IPS DF 4.7 (cell line): ENCODE measurements around the gene UVSSA.

Source experiments
- DNase-seq: peaks from one replicate; pipeline ENCODE4 v3.0.0-alpha.2; 2013; ENCODE audit warnings: low spot score; ENCODE audit errors: extremely low read depth

Gene UVSSA

DNA sequence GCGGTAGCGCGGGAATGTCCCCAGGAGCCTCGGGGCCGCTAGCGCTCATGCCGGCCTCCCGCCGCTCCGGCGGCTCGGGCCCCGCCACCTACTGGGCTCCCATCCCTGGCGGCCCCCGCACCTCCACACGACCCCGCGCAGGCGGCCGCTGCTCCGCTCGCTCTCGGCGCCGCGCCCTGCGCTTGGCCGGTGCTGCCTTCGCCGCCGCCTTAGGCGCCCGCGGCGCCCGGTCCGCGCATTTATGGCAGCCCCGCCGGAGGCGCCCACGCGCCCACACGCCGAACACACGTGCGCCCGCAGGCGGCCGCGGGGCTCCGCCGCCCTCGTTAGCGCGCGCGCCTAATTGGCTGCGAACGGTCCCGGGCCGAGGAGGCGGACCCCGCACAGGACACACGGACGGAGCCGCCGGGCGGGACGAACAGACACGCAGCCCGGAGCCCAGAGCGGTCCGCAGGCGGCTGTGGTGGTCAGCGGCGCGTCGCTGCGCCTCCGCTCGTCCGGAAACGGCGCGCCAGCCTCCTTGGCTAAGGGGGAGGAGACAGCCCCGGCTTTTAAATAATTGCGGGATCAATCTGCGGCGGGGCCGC is 59.5 kb downstream of the UVSSA start, which contains the start of gene NKX1-1:
NKX1-1 (minus strand) TSS at position 49 of the 587 bp plus-strand sequence; CDS start at position 49, 0 bp downstream.
- DNase-seq = no peak

DNA sequence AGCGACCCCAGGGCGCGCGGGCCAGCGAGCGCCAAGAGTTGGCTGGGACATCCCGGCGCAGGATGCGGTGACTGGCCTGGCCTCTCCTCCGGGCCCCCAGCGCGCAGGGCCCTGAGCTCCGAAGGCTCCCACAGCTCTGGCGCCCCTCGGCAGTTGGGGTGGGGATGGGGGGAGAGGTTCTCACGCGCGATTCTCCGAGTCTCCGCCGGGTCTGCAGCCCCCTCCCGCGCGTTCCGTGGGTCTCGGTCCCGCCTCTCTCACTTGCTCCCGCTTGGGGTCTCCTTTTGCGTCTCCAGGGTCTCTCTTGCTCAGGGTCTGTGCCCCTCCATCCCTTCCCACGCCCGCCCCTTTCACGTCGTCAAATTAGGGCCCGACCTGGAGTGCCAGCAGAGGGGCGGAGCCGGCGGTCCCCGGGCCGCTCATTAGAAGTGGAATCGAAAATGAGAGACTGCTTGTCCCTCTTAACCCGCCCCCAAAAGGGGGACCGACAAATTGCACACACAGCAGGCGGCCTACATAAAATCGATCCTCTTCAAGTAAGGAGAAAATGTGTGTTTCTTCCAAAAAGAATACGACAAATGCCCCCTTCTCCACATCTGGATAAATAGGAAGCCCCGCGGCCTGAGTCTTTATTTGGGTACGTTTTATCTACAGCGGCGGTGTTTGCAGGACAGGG is 60.1 kb downstream of the UVSSA start:
- DNase-seq = no peak

DNA sequence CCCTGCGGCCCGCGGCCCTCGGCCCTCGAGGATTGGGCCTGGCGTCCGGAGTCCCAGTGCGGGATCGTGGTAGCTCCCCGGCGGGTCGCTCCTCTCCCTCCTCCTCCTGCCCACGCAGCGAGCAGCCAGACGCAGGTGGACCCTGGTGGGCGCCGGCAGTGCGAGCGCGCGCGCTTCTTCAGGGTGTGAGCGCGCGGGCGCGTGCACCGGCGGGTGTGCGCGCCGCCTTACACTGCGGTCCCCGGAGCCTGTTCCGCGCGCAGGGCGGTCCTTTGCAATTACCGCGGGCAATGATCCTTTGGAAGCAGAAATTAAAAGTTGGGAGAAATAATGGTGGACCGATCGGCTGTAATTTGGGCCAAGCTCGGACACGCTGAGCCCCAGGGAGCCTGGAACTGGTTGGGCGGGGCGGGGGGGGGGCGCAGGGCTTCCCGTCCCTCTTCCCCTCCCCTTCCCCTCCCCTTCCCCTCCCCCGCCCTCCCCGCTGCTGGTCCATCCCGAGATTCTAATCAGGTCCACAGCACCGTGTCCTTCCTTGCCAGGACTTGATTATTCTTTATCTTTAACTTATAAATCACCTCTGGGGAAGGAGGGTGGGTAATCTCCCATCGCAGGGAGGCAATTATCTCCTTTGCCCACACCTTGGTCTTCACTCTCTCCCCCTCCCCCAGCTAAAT is 60.8 kb downstream of the UVSSA start:
- no peak for DNase-seq

DNA sequence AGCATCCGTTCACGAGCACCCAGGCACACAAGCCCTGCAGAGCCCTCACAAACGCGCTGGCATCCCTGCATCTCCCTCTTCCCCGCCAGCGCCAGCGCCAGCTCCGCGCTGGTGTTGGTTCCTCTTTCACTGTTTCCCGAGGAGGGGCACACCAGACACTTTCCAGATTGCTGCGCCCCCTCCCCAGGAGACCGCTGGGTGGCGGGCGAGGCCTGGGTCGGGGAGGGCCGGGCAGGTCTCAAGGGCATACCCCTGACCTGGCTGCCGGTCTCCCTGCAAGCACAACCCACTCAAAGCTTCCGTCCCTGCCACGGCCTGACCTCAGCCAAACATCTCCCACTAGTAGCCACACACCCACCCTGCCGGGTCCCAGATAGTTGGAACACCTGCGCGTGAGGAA is 61.4 kb downstream of the UVSSA start:
- DNase-seq = no peak

DNA sequence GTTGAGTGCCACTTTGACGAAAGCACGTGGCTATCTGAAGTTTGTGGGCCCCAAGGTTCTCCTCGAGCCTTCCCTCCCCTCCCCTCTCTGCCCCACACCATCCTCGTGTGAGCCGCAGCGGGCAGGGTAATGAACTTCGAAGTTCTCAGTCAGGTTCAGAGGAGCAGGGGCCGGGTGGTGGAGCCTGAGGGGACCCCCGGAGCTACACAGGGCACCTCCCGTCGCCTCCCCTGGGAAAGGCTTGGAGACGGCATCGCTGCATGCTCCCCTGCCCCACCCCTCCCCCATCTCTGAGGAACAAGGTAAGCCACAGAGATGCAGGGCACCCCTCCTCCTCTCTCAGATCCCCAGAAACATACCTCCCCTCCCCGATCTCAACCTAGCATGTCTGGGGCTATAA is 62.1 kb downstream of the UVSSA start:
- DNase-seq = no peak

DNA sequence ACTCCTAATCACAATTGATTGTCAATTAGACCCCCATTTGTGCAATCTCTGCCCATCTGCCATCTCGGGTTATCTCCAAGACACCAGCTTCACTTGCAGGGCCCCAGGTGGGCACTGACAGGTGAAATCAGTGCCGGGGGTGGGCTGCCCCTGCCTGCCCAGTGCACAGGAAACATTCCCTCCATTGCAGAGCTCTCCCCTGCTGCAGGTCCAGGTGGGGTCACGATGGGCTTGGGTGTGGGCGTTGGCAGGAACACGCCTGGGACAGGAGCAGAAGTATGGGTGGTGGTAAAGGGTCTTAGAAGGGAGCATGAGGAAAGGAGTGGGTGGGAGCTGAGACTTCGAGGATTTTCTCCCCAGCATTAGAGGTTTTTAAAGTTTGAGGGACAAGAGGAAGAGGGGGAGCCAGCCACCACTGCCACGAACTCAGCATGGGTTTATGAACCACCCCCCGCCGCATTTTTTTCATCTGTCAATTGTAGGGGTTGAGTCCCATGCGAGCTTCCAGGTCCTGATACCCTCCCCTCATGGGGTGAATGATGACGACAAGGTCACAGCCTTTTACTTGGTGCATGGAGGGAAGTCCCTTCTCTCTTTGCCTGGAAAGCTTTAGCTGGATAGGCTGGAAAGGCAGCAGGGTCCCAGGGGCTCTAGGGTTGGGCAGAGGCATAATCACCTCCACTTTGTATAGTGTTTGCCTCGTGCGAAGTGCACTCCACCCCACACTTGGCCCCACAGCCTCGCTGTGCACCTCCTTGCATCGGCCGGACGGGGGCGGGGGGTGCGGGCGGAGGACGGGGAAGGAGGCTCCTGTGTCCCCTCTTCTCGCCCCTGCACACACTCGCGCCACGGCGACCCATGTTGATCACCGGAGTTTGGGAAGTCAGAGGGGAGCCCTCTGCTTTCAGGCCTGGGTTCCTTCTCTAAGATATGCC is 62.8 kb downstream of the UVSSA start:
- DNase-seq = no peak

DNA sequence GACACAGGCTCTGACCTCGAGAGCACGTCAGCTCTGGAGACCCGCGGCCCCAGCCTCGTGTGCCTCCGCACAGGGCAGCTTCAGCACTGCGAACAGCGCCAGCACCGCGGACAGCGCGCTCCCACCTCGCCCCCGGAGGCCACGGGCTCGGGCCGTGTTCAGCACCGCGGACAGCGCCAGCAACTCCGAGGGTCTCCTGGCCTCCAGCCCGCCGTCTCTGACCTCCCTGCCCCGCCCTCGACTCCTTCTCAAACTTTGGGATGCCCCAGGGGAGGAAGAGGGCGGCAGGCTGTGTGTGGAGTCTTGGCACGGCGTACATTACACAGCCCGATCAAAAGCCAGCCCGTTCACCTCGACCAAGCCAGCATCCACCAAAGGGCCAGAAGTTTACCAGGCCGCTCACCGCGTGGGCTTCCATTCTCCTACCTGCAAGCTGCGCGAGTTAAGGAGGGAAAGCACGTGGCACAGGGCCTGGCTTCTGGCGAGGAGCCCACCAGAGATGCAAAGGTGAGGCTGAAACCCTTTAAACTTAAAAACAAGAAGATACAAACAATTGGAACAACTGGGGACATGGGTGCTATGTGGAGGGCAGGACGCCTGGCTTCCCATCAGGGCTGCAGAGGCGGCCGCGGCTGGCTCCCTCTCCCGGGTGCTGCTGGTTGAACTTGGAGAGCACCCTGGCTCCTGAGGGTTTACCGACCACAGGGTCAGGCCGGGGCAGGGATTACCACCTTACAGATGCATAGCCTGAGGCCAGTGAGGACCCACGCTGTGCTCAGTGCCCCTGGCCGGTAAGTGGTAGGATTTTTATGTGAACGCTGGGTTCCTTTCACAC is 63.7 kb downstream of the UVSSA start:
- peak; percentile 41 for DNase-seq

DNA sequence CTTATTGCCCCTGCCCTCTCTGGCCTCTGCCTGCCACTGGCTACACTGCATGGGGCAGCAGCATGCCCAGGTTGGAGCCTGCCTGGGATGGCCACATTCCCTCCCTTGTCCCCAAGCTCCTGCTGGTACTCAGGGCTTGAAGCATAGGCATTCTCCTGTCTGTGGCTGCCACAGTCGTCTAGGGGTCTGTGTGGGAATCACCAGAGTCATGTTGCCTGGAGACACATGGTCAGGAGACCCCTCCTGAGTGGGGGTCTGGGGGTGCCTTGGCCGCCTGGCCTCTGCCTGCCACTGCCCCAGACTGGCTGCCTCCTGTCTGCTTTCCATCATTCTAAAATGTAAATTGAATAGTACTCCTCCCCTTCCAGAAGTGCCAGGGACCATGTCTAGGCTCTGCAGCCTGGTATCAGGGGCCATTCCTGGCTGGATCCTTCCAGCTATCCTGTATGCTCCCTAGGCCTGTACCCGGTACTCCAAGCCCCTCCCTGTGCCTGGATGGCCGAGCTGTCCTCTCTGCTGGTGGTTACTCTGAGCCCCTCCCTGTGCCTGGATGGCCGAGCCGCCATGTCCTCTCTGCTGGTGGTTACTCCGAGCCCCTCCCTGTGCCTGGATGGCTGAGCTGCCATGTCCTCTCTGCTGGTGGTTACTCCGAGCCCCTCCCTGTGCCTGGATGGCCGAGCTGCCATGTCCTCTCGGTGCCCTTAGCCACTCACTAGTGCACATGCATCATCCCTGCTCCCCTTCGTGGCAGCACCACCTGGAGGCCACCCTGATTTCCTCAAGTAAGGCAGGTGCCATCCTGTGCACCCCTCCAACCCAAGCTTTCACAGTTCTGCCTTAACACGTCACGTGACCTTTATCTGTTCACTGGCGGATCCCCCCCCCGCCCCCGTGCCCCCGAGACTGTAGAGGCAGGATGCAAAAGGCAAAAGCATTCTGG is 64.7 kb downstream of the UVSSA start:
- no peak for DNase-seq

DNA sequence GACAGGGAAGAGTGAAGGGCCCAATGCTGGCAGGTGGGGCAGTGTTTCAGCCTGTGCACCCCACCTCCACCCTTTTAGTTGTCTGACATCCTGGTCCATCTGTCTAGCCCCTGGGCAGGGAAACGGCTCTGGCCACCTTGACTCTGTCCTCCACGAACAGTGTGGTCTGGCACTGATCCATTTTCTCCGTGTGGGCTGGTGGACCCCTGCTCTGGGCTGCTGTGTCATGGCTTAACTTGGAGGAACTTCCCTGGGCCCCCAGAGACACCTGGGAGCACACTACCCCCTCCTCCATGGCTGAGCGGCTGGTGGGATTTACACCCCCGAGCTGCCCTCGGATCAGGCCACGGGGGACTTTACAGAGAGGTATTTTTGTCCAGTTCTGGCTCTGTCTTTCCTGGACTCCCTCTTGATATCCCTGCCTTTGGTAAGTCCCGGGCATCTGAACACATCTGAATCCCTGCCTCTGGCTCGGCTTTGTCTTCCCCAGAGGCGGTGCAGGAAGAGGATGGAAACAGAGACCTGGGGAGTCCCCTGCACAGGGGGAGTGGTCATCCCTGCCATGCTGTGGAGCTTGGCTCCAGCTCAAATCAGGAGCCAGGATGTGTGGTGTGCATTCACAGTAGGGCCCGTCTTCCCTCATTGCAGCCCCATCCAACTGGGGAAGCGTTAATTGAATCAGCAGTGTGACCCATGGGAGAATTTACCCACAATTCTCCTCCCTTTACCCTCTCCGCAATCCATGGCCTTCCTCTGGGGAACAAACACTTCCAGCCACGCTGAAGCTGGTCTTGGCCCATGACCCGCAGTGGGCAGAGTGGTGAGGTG is 65.6 kb downstream of the UVSSA start:
- no peak for DNase-seq

DNA sequence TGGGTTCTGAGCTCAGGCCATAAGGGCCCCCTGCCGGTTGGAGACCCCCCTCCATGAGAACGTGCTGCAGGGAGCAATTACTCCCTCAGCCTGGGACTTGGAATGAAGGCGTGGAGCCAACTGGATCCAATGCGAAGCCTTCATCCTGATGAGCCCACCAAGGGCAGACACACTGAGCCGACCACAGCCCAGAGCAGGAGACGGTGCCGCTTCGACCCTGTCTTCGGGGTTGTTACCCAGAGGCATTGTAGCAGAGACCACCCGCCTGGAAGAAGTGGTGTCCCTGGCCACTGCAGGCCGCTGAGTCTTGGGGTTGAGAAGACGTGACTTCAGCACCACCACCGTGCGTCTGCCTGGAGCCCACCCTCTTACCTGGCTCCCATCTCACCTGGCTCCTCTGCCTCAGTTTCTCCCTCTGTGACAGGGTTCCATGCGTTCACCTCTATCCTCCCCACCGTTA is 66.2 kb downstream of the UVSSA start:
- no peak for DNase-seq

DNA sequence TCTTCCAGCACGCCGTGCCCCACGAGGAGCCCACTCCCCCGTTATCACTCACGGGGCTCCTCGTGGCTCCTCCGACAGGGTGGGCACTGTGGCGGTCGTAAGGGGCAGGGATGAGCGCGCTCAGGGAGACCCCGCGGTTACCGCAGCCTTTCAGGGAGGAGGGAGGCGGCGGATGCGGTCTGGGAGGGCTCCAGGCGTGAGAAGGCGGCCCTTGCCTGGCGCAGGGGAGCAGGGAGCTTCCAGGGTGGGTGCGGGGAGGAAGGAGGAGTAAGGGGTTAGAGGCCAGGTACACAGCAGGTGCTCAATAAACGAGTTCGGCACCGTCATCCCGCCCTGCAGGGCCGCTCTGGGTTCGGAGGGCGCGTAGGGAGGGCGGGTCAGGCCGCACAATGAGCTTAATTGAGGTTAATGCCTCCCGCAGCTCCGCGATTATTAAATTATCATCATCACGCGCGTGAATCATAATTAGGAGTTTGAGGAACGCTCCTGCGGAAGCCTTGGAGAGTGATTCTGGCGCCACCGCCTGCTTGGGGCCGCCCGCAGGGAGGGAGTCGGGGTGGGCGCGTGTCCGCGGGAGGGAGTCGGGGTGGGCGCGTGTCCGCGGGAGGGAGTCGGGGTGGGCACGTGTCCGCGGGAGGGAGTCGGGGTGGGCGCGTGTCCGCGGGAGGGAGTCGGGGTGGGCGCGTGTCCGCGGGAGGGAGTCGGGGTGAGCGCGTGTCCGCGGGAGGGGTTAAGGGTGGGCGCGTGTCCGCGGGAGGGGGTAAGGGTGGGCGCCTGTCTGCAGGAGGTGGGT is 66.9 kb downstream of the UVSSA start:
- DNase-seq = no peak

DNA sequence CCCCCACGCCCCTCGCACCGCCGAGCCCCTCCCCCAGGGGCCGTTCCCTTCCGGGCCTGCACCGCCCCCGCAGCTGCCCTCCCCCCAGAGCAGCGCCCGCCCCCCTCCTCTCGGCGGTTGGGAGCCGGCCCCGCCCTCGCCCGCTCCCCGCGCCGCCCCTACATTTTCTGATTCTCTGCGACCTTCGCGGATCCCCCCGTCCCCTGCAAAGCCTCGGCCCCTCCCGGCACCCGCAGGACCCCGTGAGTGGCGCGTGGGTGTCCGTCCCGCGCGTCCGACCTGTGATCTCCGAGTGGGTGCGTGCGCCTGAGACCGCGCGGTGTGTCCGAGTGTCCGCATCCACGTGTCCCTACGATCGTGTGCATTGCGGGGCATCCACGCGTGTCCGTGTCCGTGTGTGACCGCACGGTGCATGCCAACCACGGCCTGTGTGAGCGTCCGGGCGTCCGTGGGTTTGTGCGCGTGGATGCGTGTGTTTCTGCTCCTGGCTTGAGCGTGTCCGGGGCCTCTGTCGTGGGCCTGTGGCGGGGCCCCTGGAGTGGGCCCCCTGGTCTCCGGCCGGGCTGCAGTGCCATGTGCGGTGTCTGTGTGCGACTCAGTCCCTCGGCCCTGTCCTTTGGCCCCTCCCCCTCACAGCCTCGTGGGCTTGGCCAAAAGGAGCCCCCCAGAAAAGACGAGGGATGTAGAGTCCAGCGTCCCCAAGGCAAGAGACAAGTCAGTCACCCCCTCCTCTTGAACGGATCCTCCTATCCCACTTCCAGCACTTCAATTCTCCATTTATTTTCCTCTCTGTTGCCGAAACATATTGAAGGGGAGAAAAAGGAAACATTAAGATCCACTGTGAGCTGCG is 68.0 kb downstream of the UVSSA start:
- DNase-seq = no peak

DNA sequence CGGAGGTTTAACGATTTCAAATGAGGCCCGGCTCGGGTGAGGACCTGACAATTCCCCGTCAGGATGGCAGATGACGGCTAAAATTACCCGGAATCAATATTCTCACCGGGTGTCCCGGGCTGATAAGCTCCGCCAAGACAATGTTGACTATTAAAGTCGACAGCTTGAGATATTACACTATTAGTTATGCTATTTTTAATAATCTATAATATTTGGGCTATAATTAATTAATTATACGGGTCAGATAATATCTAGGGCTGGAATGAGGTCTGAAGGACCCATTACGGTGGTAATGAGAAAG is 68.6 kb downstream of the UVSSA start:
- DNase-seq = no peak

DNA sequence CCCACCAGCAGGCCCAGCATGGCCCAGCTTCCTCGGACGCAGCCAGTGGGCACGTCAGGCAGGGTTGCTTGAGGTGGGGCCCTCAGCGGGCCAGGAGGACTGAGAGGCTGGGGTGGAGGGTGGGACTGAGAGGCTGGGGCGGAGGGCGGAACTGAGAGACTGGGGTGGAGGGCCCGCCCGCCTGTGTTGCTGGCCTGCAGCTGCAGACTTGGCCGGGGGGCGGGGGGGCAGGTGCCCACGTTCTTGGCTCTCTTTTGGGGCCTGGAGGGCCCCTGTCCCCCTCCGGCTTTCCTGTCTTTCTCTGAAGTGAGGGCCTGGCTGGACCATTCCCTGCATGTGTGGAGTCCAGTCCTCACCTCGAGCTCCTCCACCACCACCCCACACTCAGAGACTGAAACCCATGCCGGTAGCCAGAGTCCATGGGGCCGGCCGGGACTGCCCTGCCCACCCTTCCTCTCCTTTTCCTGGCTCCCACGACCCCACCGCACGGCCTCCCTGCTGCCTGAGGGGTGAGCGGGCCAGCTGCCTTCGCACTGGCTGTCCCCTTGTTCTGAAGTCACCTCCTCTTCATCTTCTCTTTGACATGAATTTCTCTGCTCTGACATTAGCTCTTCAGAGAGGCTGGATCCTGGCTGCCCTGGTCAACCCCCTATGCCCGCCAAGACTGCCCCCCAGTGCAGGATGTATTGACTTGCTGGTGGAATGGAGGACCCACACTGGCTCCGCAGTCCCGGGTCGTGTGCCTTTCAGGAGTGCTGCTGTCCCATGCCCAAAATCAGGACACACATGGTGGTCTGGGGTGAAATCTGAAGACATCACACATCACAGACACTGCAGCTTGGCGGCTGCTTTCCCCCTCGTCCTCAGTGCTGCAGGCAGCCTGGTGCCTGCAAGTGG is 69.3 kb downstream of the UVSSA start:
- DNase-seq = no peak

DNA sequence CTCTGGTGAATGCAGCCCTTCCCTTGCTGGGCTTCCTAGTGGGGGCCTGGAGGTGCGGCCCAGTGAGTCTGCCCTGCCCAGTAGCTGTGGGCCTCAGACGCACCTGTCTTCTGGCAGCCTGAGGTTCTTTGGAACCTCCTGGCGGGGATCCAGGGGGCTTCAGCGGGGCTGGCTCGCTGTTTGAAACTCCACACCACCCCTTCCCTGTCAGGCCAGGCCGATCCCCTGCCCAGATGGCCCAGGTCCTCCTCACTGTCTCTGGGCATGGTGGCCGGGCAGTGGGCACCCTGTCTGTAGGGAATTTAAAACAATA is 69.9 kb downstream of the UVSSA start:
- no peak for DNase-seq
